ENCODE measurements around the gene ASB4. TPM values are rescaled to one million over a fixed set of nuclear protein-coding genes. Genes with fewer than 3 reads are reported as not detected.
A peak's percentile ranks its signal among the peaks of the same experiment; 100 is the strongest.

ASB4 gene
- total and polyA plus RNA-seq, 2 experiments from 2014 or later = not detected

GRCh38 chr7:95490231-95490762 lies 4.6 kb downstream of the ASB4 start (continued):
- no peak for TF ChIP-seq REST (IDR thresholded peaks at IDR 0.05; ENCODE audit: unreplicated experiment)

GRCh38 chr7:95491201-95491600 lies 5.5 kb downstream of the ASB4 start:
- Mint-ChIP-seq H3K36me3 (ENCODE audit: low read depth) (no peaks in the 10 kb centered on the region), H3K9me3 (no peaks in the 10 kb centered on the region), H3K4me3 (no peak overlapping the region), H3K27ac (no peak overlapping the region), H3K4me1 (peaks cover 19% of the 10 kb centered on the region; the same call in 2 of the 3 replicates), H3K27me3 (ENCODE audit: insufficient read depth, low read depth, poor library complexity) (peaks cover 2% of the 10 kb centered on the region)
- ATAC-seq = peak; percentile 52
- no peaks in the 10 kb centered on the region for H3K9me2 ChIP-seq (ENCODE audit: insufficient read depth)
- H3K4me2 ChIP-seq = no peak overlapping the region
- no peak overlapping the region for H3K27ac ChIP-seq (ENCODE audit: low read depth)
- H3K4me1 ChIP-seq (ENCODE audit: insufficient read depth) = peaks cover 8% of the 10 kb centered on the region; the same call in 1 of the 2 replicates
- no peaks in the 10 kb centered on the region for H3K79me2 ChIP-seq (replicated peaks; ENCODE audit: insufficient read depth)
- no peak for DNase-seq (ENCODE audit: low spot score)
- H3K4me3 ChIP-seq = no peak overlapping the region
- peak overlapping the region; percentile 72; the same call in 1 of the 2 replicates for H2AFZ ChIP-seq
- TF ChIP-seq STAT1 (IDR thresholded peaks at IDR 0.05; ENCODE audit: unreplicated experiment) (no peak), EZH2 (IDR thresholded peaks at IDR 0.05; ENCODE audit: low read depth, unreplicated experiment) (no peak), ZNF114 (CRISPR knock-in tag; IDR thresholded peaks at IDR 0.05) (no peak), CREB1 (CRISPR knock-in tag; IDR thresholded peaks at IDR 0.05; ENCODE audit: low read depth) (no peak), ZNF462 (CRISPR knock-in tag; IDR thresholded peaks at IDR 0.05) (no peak), ETS1 (IDR thresholded peaks at IDR 0.05) (no peak)
- no peaks in the 10 kb centered on the region for H3K27me3 ChIP-seq (ENCODE audit: insufficient read depth)
- no peaks in the 10 kb centered on the region for H4K20me1 ChIP-seq (replicated peaks; ENCODE audit: insufficient read depth)
- no peaks in the 10 kb centered on the region for H3K36me3 ChIP-seq (ENCODE audit: insufficient read depth)
- no peaks in the 10 kb centered on the region for H3F3A ChIP-seq (replicated peaks; ENCODE audit: low read depth)

Measured in GM23338 (cell line).